Fibroblast of gingiva (primary cell): ENCODE measurements around the gene WNT9B.
"Not testable (repeated sequence)": the region's sequence is repeated elsewhere in the genome, so short reads cannot be mapped to it uniquely, and the experiment has no call there.

Source experiments
- DNase-seq: peaks from one replicate; pipeline ENCODE4 v3.0.0-alpha.2; 2011; ENCODE audit warnings: low read depth

WNT9B gene

GRCh38 chr17:46916211-46916610 lies 64.8 kb downstream of the WNT9B start:
- no peak for DNase-seq

- DNase-seq = no peak
Observed at GRCh38 chr17:46916623-46917022, 65.2 kb downstream of the WNT9B start.

GRCh38 chr17:46917041-46917440 lies 65.7 kb downstream of the WNT9B start:
- no peak for DNase-seq

GRCh38 chr17:46917516-46917915 lies 66.1 kb downstream of the WNT9B start:
- DNase-seq = no peak

GRCh38 chr17:46921962-46922361 lies 70.6 kb downstream of the WNT9B start:
- DNase-seq = not testable (repeated sequence)

- DNase-seq = no peak
Observed at GRCh38 chr17:46922487-46922803, 71.1 kb downstream of the WNT9B start.

GRCh38 chr17:46922804-46923635 lies 71.6 kb downstream of the WNT9B start, which contains the start of gene GOSR2:
Gene GOSR2, plus strand, starts transcription at chr17:46923160. Its CDS starts 33 bp downstream, at chr17:46923193.
- DNase-seq = peak; percentile 87

- DNase-seq = no peak
Observed at GRCh38 chr17:46925185-46925868, 73.9 kb downstream of the WNT9B start.

- DNase-seq = no peak
Observed at GRCh38 chr17:46928467-46929261, 77.3 kb downstream of the WNT9B start.

- no peak for DNase-seq
Observed at GRCh38 chr17:46929413-46929812, 78.0 kb downstream of the WNT9B start.

- no peak for DNase-seq
Observed at GRCh38 chr17:46930051-46930450, 78.7 kb downstream of the WNT9B start.

GRCh38 chr17:46931596-46931995 lies 80.2 kb downstream of the WNT9B start:
- no peak for DNase-seq

- DNase-seq = no peak
Observed at GRCh38 chr17:46935658-46936266, 84.4 kb downstream of the WNT9B start.
